Omental fat pad (tissue), 4 donors: Measurements from ENCODE around the gene EIF2S3B. TPM values are rescaled to one million over a fixed set of nuclear protein-coding genes. Genes with fewer than 3 reads are reported as not detected.

Experiments
- ATAC-seq: fragments of 150-250 bp; one replicate; pipeline ENCODE4 v1.9.1; 2016; ENCODE audit warnings: mild to moderate bottlenecking, moderate library complexity; ENCODE audit not compliant: low FRiP score
- DNase-seq: peaks from one replicate; pipeline ENCODE4 v3.0.0-alpha.2; 2019; ENCODE audit warnings: low spot score
- CTCF ChIP-seq, 3 donors: fragments of 450-650 bp; IDR thresholded peaks; one replicate each; pipeline ENCODE4 v1.5.1; 2016 to 2017; ENCODE audit warnings: antibody characterized with exemption in 3 of 3, mild to moderate bottlenecking in 3 of 3, moderate library complexity in 2 of 3
- total RNA-seq, 4 donors: library from RNA; depleted of rRNA; stranded (reverse); fragments of >200 nt; gene quantifications; one replicate each; pipeline ENCODE4 v1.1.0, GENCODE V29; 2016

EIF2S3B gene
- total RNA-seq, 4 donors from 2014 or later = not detected

GRCh38 chr12:10528174-10528953, 22.7 kb downstream of the EIF2S3B start:
- ATAC-seq (no peak), DNase-seq (no peak)
- no peak for TF ChIP-seq CTCF (IDR thresholded peaks at IDR 0.05)

- ATAC-seq (no peak), DNase-seq (no peak)
- no peak for TF ChIP-seq CTCF (IDR thresholded peaks at IDR 0.05)
Observed at GRCh38 chr12:10529603-10530002, 23.9 kb downstream of the EIF2S3B start.

GRCh38 chr12:10537721-10538120, 32.0 kb downstream of the EIF2S3B start:
- ATAC-seq (no peak), DNase-seq (no peak)
- TF ChIP-seq CTCF (IDR thresholded peaks at IDR 0.05) = no peak

- no peak for TF ChIP-seq CTCF (IDR thresholded peaks at IDR 0.05)
- no peak for ATAC-seq
- no peak for DNase-seq
Observed at GRCh38 chr12:10540776-10541205, 35.1 kb downstream of the EIF2S3B start.

GRCh38 chr12:10543499-10543898, 37.8 kb downstream of the EIF2S3B start:
- no peak for TF ChIP-seq CTCF (IDR thresholded peaks at IDR 0.05)
- DNase-seq (no peak), ATAC-seq (no peak)

GRCh38 chr12:10551375-10551774, 45.7 kb downstream of the EIF2S3B start:
- TF ChIP-seq CTCF (IDR thresholded peaks at IDR 0.05) = no peak
- DNase-seq (no peak), ATAC-seq (no peak)

- ATAC-seq = no peak
- TF ChIP-seq CTCF (IDR thresholded peaks at IDR 0.05) = no peak
- DNase-seq = no peak
Observed at GRCh38 chr12:10553148-10553547, 47.5 kb downstream of the EIF2S3B start.
